ENCODE results near the gene ABCA9.

DNA sequence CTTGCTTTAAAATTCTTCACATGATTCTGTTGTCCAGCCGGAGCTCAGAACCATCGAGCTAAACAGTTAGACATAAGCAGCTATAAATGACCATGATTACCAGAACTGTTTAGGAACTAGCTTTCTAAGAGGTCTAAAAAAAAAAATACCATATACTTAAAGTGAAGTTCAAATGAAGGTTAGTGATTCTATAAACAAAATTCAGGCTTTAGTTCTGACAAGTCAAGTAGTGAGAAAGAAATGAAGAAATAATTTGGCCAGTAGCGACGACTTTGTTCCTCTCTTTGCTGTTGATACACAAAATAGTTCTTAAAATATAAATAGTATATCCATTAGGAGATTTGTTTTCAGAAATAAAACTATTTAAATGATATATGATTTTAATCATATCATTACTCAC, 133.2 kb downstream of the ABCA9 start:
- no peak for TF ChIP-seq POLR2AphosphoS5 (IDR thresholded peaks at IDR 0.05; ENCODE audit: low read depth, low read length)
- TF ChIP-seq, protein P1, sequence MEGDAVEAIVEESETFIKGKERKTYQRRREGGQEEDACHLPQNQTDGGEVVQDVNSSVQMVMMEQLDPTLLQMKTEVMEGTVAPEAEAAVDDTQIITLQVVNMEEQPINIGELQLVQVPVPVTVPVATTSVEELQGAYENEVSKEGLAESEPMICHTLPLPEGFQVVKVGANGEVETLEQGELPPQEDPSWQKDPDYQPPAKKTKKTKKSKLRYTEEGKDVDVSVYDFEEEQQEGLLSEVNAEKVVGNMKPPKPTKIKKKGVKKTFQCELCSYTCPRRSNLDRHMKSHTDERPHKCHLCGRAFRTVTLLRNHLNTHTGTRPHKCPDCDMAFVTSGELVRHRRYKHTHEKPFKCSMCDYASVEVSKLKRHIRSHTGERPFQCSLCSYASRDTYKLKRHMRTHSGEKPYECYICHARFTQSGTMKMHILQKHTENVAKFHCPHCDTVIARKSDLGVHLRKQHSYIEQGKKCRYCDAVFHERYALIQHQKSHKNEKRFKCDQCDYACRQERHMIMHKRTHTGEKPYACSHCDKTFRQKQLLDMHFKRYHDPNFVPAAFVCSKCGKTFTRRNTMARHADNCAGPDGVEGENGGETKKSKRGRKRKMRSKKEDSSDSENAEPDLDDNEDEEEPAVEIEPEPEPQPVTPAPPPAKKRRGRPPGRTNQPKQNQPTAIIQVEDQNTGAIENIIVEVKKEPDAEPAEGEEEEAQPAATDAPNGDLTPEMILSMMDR (IDR thresholded peaks at IDR 0.05), result no peak
